Dendritic cell treated with granulocyte-macrophage colony-stimulating factor and Interleukin-4, amounts not matched to agents 40 ng/mL and 50 ng/mL, for 4 days (primary cell): ENCODE data around the gene ZBTB43.

Experiments
- H3K27ac Mint-ChIP-seq: one replicate; pipeline ENCODE4 v1.8.0; 2022; ENCODE audit warnings: mild to moderate bottlenecking, mixed read lengths
- H3K27me3 Mint-ChIP-seq: one replicate; pipeline ENCODE4 v1.8.0; 2022; ENCODE audit warnings: mild to moderate bottlenecking, mixed read lengths
- H3K36me3 Mint-ChIP-seq: one replicate; pipeline ENCODE4 v1.8.0; 2022; ENCODE audit warnings: low read depth, mixed read lengths
- H3K4me1 Mint-ChIP-seq: one replicate; pipeline ENCODE4 v1.8.0; 2022; ENCODE audit warnings: low read depth, mixed read lengths
- H3K4me3 Mint-ChIP-seq: one replicate; pipeline ENCODE4 v1.8.0; 2022; ENCODE audit warnings: mild to moderate bottlenecking, moderate library complexity, mixed read lengths
- H3K9me3 Mint-ChIP-seq: one replicate; pipeline ENCODE4 v1.8.0; 2022; ENCODE audit warnings: mixed read lengths
- intact Hi-C: fragments of 100-400 bp; cut with micrococcal nuclease; formaldehyde crosslinking; loops from one replicate; pipeline ENCODE4 v1.15.0; 2022

ZBTB43 gene

DNA sequence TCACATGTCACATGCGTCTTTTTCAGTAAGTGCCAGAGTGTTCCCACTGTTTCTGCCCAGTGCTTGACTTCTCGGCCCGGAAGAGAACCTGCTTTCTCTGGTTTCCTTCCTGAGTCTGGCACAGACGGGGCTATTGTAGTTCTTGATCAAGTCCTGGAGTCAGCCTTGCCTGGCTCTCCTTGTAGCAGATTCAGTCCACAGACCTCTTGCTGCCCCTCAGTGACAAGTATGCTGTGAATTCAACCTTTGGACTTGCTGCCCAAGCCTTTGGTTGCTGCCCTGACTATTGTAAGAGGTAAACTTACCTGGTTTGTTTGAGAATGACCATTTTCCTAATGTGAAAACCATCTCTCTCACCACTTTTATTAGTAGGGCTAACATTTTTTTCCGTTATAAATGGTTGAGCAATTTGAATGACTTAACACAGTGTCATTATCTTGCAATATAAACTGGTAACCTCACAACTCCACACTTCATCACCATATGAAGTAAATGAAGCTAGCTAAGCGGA is 80.3 kb downstream of the ZBTB43 start:
- intact Hi-C loops, result no loop called here
- no peak overlapping the region for H3K27ac Mint-ChIP-seq

DNA sequence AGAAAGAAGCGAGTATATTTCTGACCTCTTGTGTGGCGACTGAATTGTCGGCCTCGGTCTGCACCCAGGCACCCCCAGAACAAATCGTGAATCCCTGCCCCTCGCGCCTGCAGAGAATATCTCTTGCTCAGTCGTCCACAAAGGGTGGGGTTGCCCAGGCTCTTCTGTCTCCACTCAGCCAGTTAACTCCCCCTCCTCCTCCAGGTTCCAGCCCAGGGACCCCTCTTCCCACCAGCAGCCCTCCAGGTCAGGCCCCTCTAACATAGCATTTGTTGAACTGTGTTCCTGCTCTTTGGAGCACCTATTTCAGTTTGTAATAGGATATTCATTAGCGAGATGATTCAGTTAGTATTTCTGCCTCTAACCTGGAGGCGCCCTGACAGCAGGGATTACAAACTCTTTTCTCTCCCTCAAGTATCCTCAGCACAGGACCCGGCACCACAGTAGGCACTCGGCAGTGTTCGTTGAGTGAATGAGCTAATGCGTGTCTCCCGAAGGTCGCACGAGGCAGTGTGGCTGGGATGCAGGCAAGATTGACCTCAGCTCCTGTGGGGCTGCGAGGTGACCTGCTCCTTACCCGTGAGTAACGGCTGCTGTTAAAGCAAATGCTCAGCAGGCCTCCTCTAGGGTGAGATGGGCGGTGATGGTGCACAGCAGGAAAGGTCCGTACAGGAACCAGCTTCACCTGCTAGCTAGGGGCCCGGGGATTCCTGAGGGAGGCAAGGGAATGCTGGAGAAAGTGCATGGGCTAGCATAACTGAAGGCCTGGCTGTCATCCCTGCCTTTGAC is 81.4 kb downstream of the ZBTB43 start:
- Mint-ChIP-seq H3K27ac (no peak overlapping the region), H3K27me3 (no peaks in the 10 kb centered on the region), H3K9me3 (no peaks in the 10 kb centered on the region), H3K36me3 (peaks cover 48% of the 10 kb centered on the region), H3K4me3 (no peak overlapping the region), H3K4me1 (peaks cover 20% of the 10 kb centered on the region)
- intact Hi-C loops, result no loop called here

More for the DNA sequence above, 80.3 kb downstream of the ZBTB43 start:
- H3K27me3 Mint-ChIP-seq, result no peaks in the 10 kb centered on the region
- H3K4me1 Mint-ChIP-seq, result peaks cover 20% of the 10 kb centered on the region
- no peaks in the 10 kb centered on the region for H3K9me3 Mint-ChIP-seq
- no peak overlapping the region for H3K4me3 Mint-ChIP-seq
- H3K36me3 Mint-ChIP-seq, result peaks cover 58% of the 10 kb centered on the region

DNA sequence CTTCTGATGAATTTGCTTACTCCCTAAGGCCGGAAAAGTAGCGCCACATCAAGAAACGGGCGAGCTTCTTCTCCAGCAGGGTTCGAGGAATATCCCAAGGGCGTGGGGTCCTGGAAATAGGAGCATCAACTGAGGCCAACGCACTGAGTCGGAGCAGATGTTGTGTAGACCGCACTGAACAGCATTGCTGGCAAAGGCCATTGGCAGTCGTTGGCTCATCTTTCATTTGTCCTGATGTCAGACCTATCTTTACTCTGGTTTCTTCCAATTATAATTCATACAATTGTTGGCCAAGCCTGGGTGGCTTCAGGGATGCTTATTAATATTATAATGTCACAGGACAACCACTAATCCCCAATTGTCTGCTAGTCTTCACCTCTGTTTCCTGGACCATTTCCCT is 82.1 kb downstream of the ZBTB43 start:
- H3K9me3 Mint-ChIP-seq, result no peaks in the 10 kb centered on the region
- intact Hi-C loops, result no loop called here
- no peaks in the 10 kb centered on the region for H3K27me3 Mint-ChIP-seq
- no peak overlapping the region for H3K4me3 Mint-ChIP-seq
- no peak overlapping the region for H3K27ac Mint-ChIP-seq
- peaks cover 41% of the 10 kb centered on the region for H3K36me3 Mint-ChIP-seq
- H3K4me1 Mint-ChIP-seq, result peaks cover 20% of the 10 kb centered on the region
